NCI-H460 (cell line): ENCODE results near the gene SMCO1. TPM values are rescaled to one million over a fixed set of nuclear protein-coding genes. Genes with fewer than 3 reads are reported as not detected.
"Not testable (repeated sequence)": the region's sequence is repeated elsewhere in the genome, so short reads cannot be mapped to it uniquely, and the experiment has no call there.

Source experiments
- DNase-seq: peaks from one replicate; pipeline ENCODE4 v3.0.0-alpha.2; 2016; ENCODE audit warnings: low read depth; ENCODE audit errors: extremely low read depth
- small RNA-seq, 2 experiments: library from RNA; depleted of rRNA; stranded (forward); fragments of <200 nt; gene quantifications; one replicate each; pipeline ENCODE3, GENCODE V24; 2014
- total RNA-seq: library from RNA; depleted of rRNA; stranded (reverse); fragments of >200 nt; shearing (Covaris generic); gene quantifications from 2 replicates; pipeline ENCODE4 v1.2.3, GENCODE V29; 2014; rRNA removed

The SMCO1 gene
- total RNA-seq, 1 experiment from 2014 or later: not detected

DNA sequence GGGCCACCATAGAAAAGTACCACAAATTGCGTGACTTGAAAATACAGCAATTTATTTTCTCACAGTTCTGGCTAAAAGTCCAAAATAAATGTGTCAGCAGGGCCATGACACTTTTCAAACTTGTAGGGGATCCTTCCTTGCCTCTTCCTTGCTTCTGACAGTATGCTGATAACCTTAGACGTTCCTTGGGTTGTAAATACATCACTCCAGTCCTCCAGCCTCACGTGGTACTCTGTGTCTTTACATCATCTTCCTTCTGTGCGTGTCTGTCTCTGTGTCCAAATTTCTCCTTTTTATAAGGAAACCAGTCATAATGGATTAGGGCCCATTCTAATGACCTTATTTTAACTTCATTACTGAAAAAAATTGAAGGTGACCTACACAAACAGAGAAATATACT, 19.0 kb downstream of the SMCO1 start:
- no peak for DNase-seq

- DNase-seq: no peak
Observed at GRCh38 chr3:196493292-196493691, 21.9 kb downstream of the SMCO1 start.

DNA sequence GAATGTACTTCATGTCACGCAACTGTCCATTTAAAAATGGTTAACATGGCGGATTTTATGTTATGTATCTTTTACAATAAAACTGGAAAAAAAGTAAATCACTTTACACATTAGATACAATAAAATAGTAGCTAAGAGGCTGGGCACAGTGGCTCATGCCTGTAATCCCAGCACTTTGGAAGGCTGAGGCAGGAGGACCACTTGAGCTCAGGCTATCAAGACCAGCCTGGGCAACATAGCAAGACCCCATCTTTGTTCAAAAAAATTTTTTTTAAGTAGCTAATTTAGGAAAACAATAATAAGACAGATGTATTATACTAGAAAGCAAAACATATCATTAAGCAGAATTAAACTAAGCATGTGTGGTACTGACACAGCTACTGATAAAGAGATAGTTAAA, 23.1 kb downstream of the SMCO1 start:
- no peak for DNase-seq

- DNase-seq: no peak
Observed at GRCh38 chr3:196489747-196490146, 25.4 kb downstream of the SMCO1 start.

DNA sequence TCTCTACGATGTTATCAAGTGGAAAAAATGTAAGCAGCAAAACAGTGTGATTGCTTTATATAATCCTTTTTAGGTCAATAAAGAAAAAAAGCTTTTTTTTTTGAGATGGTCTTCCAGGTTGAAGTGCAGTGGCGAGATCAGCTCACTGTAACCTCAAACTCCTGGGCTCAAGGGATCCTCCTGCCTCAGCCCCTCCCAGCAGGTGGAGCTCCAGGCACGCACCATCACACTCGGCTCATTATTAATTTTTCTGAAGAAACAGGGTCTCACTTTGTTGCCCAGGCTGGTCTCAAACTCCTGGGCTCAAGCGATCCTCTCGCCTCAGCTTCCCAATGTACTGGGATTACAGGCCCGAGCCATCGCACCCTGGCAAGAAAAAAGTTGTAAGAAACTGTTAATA, 28.9 kb downstream of the SMCO1 start:
- no peak for DNase-seq

DNA sequence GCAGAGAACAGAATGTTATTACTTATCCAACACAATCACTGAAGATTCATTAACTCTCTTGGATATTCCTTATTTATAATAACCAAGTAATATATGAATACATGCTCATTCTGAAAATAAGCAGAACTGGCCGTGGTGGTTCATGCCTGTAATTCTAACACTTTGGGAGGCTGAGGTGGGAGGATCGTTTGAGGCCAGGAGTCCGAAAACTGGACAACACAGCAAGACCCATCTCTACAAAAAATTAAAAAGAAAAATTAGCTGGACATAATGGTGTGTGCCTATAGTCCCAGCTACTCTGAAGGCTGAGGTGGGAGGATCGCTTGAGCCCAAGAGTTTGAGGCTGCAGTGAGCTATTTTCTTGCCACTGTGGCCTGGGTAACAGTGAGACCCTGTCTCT, 37.5 kb downstream of the SMCO1 start:
- no peak for DNase-seq

GRCh38 chr3:196472286-196472685, 42.9 kb downstream of the SMCO1 start:
- no peak for DNase-seq

- DNase-seq: no peak
Observed at GRCh38 chr3:196471551-196471950, 43.6 kb downstream of the SMCO1 start.

DNA sequence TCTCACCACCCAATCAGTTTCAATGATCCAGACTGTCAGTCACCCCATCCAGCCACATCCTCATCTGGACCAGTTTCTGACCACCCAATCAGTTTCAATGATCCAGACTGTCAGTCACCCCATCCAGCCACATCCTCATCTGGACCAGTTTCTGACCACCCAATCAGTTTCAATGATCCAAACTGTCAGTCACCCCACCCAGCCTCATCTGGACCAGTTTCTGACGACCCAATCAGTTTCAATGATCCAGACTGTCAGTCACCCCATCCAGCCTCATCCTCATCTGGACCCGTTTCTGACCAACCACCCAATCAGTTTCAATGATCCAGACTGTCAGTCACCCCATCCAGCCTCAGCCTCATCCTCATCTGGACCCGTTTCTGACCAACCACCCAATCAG, 45.0 kb downstream of the SMCO1 start:
- DNase-seq: not testable (repeated sequence)

DNA sequence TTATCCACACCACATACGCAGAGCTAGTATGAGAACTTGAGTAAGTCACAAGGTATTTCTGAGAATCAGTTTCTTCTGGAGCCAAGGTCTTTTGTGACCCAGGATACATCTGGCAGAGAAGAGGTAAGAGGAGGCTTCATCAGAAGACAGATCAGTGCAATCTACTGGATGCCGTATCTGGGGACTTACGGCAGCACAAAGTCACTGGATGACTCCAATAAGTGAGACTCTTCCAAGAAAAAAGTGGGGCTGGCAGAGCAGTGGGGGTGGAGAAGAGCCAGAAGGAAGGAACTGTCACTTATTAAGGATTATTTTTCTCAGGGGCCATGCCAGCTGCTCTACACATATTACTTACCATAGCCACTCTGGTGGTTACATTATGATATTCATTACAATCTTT, 51.3 kb downstream of the SMCO1 start:
- no peak for DNase-seq

GRCh38 chr3:196463478-196463756, 51.7 kb downstream of the SMCO1 start:
- DNase-seq: no peak

DNA sequence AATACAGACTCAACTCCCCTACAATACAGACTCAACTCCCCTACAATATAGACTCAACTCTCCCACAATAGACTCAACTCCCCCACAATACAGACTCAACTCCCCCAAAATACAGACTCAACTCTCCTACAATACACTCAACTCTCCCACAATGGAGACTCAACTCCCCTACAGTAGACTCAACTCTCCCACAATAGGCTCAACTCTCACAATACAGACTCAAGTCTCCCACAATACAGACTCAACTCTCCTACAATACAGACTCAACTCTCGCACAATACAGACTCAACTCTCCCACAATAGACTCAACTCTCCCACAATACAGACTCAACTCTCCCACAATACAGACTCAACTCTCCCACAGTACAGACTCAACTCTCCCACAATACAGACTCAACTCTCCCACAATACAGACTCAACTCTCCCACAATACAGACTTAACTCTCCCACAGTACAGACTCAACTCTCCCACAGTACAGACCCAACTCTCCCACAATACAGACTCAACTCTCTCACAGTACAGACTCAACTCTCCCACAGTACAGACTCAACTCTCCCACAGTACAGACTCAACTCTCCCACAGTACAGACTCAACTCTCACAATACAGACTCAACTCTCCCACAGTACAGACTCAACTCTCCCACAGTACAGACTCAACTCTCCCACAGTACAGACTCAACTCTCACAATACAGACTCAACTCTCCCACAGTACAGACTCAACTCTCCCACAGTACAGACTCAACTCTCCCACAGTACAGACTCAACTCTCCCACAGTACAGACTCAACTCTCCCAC, 52.3 kb downstream of the SMCO1 start:
- not testable (repeated sequence) for DNase-seq

GRCh38 chr3:196458063-196458462, 57.1 kb downstream of the SMCO1 start:
- no peak for DNase-seq

GRCh38 chr3:196457470-196457869, 57.7 kb downstream of the SMCO1 start:
- DNase-seq: not testable (repeated sequence)

Small RNAs within 50 kb of the gene (small RNA-seq; reads per million reads assigned to genes)
- gene RPS29P3: 0.02 to 1.5 reads per million in 2 experiments

Other genes starting within 250 kb of the SMCO1 start
- 27.9 and 36.9 TPM in 2 replicates for gene PCYT1A, start 227.6 kb downstream of the SMCO1 start, total RNA-seq
- 5.9 and 6.9 TPM in 2 replicates for gene DYNLT2B, start 197.1 kb downstream of the SMCO1 start, total RNA-seq
- gene TM4SF19, start 177.0 kb downstream of the SMCO1 start, total RNA-seq: 2.2 and 2.4 TPM in 2 replicates
- 10.3 and 10.8 TPM in 2 replicates for gene UBXN7, start 82.9 kb downstream of the SMCO1 start, total RNA-seq
- 9.5 and 11.7 TPM in 2 replicates for gene RNF168, start 11.6 kb downstream of the SMCO1 start, total RNA-seq
- gene WDR53, start 53.2 kb upstream of the SMCO1 start, total RNA-seq: 5.8 and 9.8 TPM in 2 replicates
- gene FBXO45, start 53.3 kb upstream of the SMCO1 start, total RNA-seq: 21.5 and 22.0 TPM in 2 replicates
- gene NRROS, start 124.3 kb upstream of the SMCO1 start, total RNA-seq: 0.07 TPM in 1 of 2 replicates, not detected in the other
- 3.2 and 3.7 TPM in 2 replicates for gene CEP19, start 196.9 kb upstream of the SMCO1 start, total RNA-seq
- 25.6 and 32.0 TPM in 2 replicates for gene PIGX, start 197.0 kb upstream of the SMCO1 start, total RNA-seq
- 41.6 and 42.9 TPM in 2 replicates for gene PAK2, start 224.5 kb upstream of the SMCO1 start, total RNA-seq